Cardiac septum (tissue), 1 donor: Measurements from ENCODE around the gene ITGB1BP1. TPM values are rescaled to one million over a fixed set of nuclear protein-coding genes. Genes with fewer than 3 reads are reported as not detected.

ENCODE experiments used
- DNase-seq: peaks from one replicate; pipeline ENCODE4 v3.0.0-alpha.2; 2020; ENCODE audit warnings: low spot score
- intact Hi-C: fragments of 100-400 bp; cut with DNase I; formaldehyde crosslinking; loops from one replicate; pipeline ENCODE4 v1.14.0; 2022
- total RNA-seq: library from RNA; stranded (reverse); fragmentation: NEBNext Ultra II Directional; extraction: Animal tissue kit (Norgen Biotek cat#: 25700); gene quantifications from one replicate; pipeline ENCODE4 v1.2.1, GENCODE V29; 2021
- donor health status: DM: no; HTN: no; CAD: no.

Gene ITGB1BP1
- total RNA-seq, 1 donor from 2014 or later: 160 TPM

GRCh38 chr2:9359463-9359862 is 63.9 kb downstream of the ITGB1BP1 start:
- intact Hi-C loops: no loop called here
- DNase-seq: no peak

GRCh38 chr2:9358846-9359245 is 64.5 kb downstream of the ITGB1BP1 start:
- no peak for DNase-seq
- intact Hi-C loops: no loop called here

- intact Hi-C loops: no loop called here
- no peak for DNase-seq
Measured at GRCh38 chr2:9356261-9356660, 67.1 kb downstream of the ITGB1BP1 start.

GRCh38 chr2:9355716-9356115 is 67.6 kb downstream of the ITGB1BP1 start:
- no peak for DNase-seq
- intact Hi-C loops: no loop called here

GRCh38 chr2:9355270-9355669 is 68.1 kb downstream of the ITGB1BP1 start:
- intact Hi-C loops: no loop called here
- DNase-seq: no peak

- no peak for DNase-seq
- intact Hi-C loops: no loop called here
Measured at GRCh38 chr2:9354318-9354717, 69.0 kb downstream of the ITGB1BP1 start.

Other genes with a start within 250 kb of the ITGB1BP1 start
- gene ASAP2, start 216.7 kb downstream of the ITGB1BP1 start, total RNA-seq: 11.8 TPM
- gene CPSF3, start 126 bp upstream of the ITGB1BP1 start, total RNA-seq: 17.1 TPM
- gene IAH1, start 51.0 kb upstream of the ITGB1BP1 start, total RNA-seq: 92.0 TPM
- gene ADAM17, start 132.3 kb upstream of the ITGB1BP1 start, total RNA-seq: 18.9 TPM
- gene YWHAQ, start 207.5 kb upstream of the ITGB1BP1 start, total RNA-seq: 299 TPM